ENCODE measurements around the gene MISP3.

Gene MISP3

GRCh38 chr19:14119146-14119545 is 46.6 kb downstream of the MISP3 start:
- no peak for TF ChIP-seq CTCF (IDR thresholded peaks at IDR 0.05)

- no peak for TF ChIP-seq CTCF (IDR thresholded peaks at IDR 0.05)
Measured at GRCh38 chr19:14119644-14120496, 47.3 kb downstream of the MISP3 start.

GRCh38 chr19:14120497-14120780 is 47.9 kb downstream of the MISP3 start:
- TF ChIP-seq CTCF (IDR thresholded peaks at IDR 0.05), result no peak

GRCh38 chr19:14122924-14123323 is 50.3 kb downstream of the MISP3 start:
- TF ChIP-seq CTCF (IDR thresholded peaks at IDR 0.05), result no peak

Data from LNCAP (cell line).